Nephron progenitor cell (in vitro differentiated cells): Measurements from ENCODE around the gene NCR2.

ENCODE experiments used
- DNase-seq: peaks from one replicate; pipeline ENCODE4 v3.0.0; 2021
- H3K27ac Mint-ChIP-seq: 2 replicates; pipeline ENCODE4 v1.8.0; 2021; ENCODE audit warnings: mild to moderate bottlenecking, moderate library complexity, mixed read lengths
- H3K27me3 Mint-ChIP-seq: 2 replicates; pipeline ENCODE4 v1.8.0; 2021; ENCODE audit warnings: mild to moderate bottlenecking, low read depth, mixed read lengths; ENCODE audit not compliant: poor library complexity
- H3K36me3 Mint-ChIP-seq: 2 replicates; pipeline ENCODE4 v1.8.0; 2021; ENCODE audit warnings: low read depth, mixed read lengths
- H3K4me1 Mint-ChIP-seq: 2 replicates; pipeline ENCODE4 v1.8.0; 2021; ENCODE audit warnings: mixed read lengths
- H3K4me3 Mint-ChIP-seq: 2 replicates; pipeline ENCODE4 v1.8.0; 2021; ENCODE audit warnings: mild to moderate bottlenecking, moderate library complexity, mixed read lengths
- H3K9me3 Mint-ChIP-seq: 2 replicates; pipeline ENCODE4 v1.8.0; 2021; ENCODE audit warnings: mild to moderate bottlenecking, moderate library complexity, mixed read lengths
- CTCF ChIP-seq: fragments of 200-600 bp; sonication (generic); IDR thresholded peaks from 2 replicates; pipeline ENCODE4 v1.5.0; 2021; ENCODE audit warnings: antibody characterized with exemption

Gene NCR2

GRCh38 chr6:41325446-41326066 is 9.9 kb upstream of the NCR2 start:
- no peak for TF ChIP-seq CTCF
- DNase-seq: no peak
- Mint-ChIP-seq H3K27me3 (peaks cover 45% of the 10 kb centered on the region), H3K4me3 (no peak overlapping the region), H3K36me3 (no peaks in the 10 kb centered on the region), H3K4me1 (peaks cover 16% of the 10 kb centered on the region), H3K9me3 (no peaks in the 10 kb centered on the region), H3K27ac (no peak overlapping the region)

GRCh38 chr6:41326092-41326491 is 9.3 kb upstream of the NCR2 start:
- no peak overlapping the region for H3K27ac Mint-ChIP-seq
- no peaks in the 10 kb centered on the region for H3K9me3 Mint-ChIP-seq
- H3K4me1 Mint-ChIP-seq: peaks cover 18% of the 10 kb centered on the region
- H3K36me3 Mint-ChIP-seq: no peaks in the 10 kb centered on the region
- no peak for TF ChIP-seq CTCF
- no peak overlapping the region for H3K4me3 Mint-ChIP-seq
- H3K27me3 Mint-ChIP-seq: peaks cover 44% of the 10 kb centered on the region
- DNase-seq: no peak

- no peaks in the 10 kb centered on the region for H3K36me3 Mint-ChIP-seq
- H3K27me3 Mint-ChIP-seq: peaks cover 44% of the 10 kb centered on the region
- no peaks in the 10 kb centered on the region for H3K9me3 Mint-ChIP-seq
- H3K4me1 Mint-ChIP-seq: peaks cover 28% of the 10 kb centered on the region
- no peak overlapping the region for H3K27ac Mint-ChIP-seq
- H3K4me3 Mint-ChIP-seq: no peak overlapping the region
- no peak for DNase-seq
- TF ChIP-seq CTCF: no peak
These were observed 8.2 kb upstream of the NCR2 start for GRCh38 chr6:41327177-41327576.

GRCh38 chr6:41331401-41332150 is 3.8 kb upstream of the NCR2 start:
- DNase-seq: no peak
- no peak overlapping the region for H3K27ac Mint-ChIP-seq
- H3K27me3 Mint-ChIP-seq: peaks cover 31% of the 10 kb centered on the region
- no peaks in the 10 kb centered on the region for H3K9me3 Mint-ChIP-seq
- H3K4me1 Mint-ChIP-seq: peaks cover 49% of the 10 kb centered on the region
- no peaks in the 10 kb centered on the region for H3K36me3 Mint-ChIP-seq
- no peak for TF ChIP-seq CTCF
- H3K4me3 Mint-ChIP-seq: no peak overlapping the region

- Mint-ChIP-seq H3K27me3 (peaks cover 31% of the 10 kb centered on the region), H3K4me1 (peaks cover 49% of the 10 kb centered on the region), H3K36me3 (no peaks in the 10 kb centered on the region), H3K27ac (no peak overlapping the region), H3K9me3 (no peaks in the 10 kb centered on the region), H3K4me3 (no peak overlapping the region)
- TF ChIP-seq CTCF: no peak
- DNase-seq: no peak
These were observed 3.2 kb upstream of the NCR2 start for GRCh38 chr6:41332241-41332640.
